HG02798 (cell line): Measurements from ENCODE around the gene ERF.
"Not testable (repeated sequence)": the region's sequence is repeated elsewhere in the genome, so short reads cannot be mapped to it uniquely, and the experiment has no call there.

Source experiments
- ATAC-seq: cut with Tn5 transposase; IDR thresholded peaks from one replicate; pipeline ENCODE4 v1.9.1; 2021; ENCODE audit warnings: mild to moderate bottlenecking; ENCODE audit not compliant: unreplicated experiment, poor library complexity

ERF gene

GRCh38 chr19:42276821-42277220, 21.9 kb upstream of the ERF start:
- ATAC-seq: no peak

GRCh38 chr19:42276284-42276683, 21.4 kb upstream of the ERF start:
- ATAC-seq: no peak

GRCh38 chr19:42275517-42275916, 20.6 kb upstream of the ERF start:
- ATAC-seq: no peak

GRCh38 chr19:42275103-42275502, 20.2 kb upstream of the ERF start:
- ATAC-seq: no peak

GRCh38 chr19:42274065-42274682, 19.2 kb upstream of the ERF start:
- no peak for ATAC-seq

- no peak for ATAC-seq
These were observed 18.6 kb upstream of the ERF start for GRCh38 chr19:42273407-42274064.

GRCh38 chr19:42272989-42273406, 18.1 kb upstream of the ERF start:
- ATAC-seq: no peak

GRCh38 chr19:42272535-42272897, 17.6 kb upstream of the ERF start:
- ATAC-seq: no peak

- no peak for ATAC-seq
These were observed 17.1 kb upstream of the ERF start for GRCh38 chr19:42271861-42272534.

GRCh38 chr19:42271045-42271419, 16.1 kb upstream of the ERF start:
- ATAC-seq: no peak

- ATAC-seq: no peak
These were observed 15.6 kb upstream of the ERF start for GRCh38 chr19:42270346-42271044.

GRCh38 chr19:42269478-42270345, 14.8 kb upstream of the ERF start:
- ATAC-seq: no peak

GRCh38 chr19:42268704-42269477, 14.0 kb upstream of the ERF start, which contains the start of gene CIC:
Gene CIC (plus strand): TSS chr19:42269252. CDS start chr19:42271784, 2,532 bp downstream.
- peak; percentile 76 for ATAC-seq

- peak; percentile 65 for ATAC-seq
These were observed 13.3 kb upstream of the ERF start for GRCh38 chr19:42268142-42268703.

- ATAC-seq: no peak
These were observed 12.8 kb upstream of the ERF start for GRCh38 chr19:42267644-42268141.

GRCh38 chr19:42266928-42267603, 12.1 kb upstream of the ERF start:
- ATAC-seq: not testable (repeated sequence)

- not testable (repeated sequence) for ATAC-seq
These were observed 11.2 kb upstream of the ERF start for GRCh38 chr19:42266105-42266504.

GRCh38 chr19:42261763-42262162, 6.8 kb upstream of the ERF start:
- ATAC-seq: no peak
